ENCODE results near the gene SLC34A2.
"Not testable (repeated sequence)": the region's sequence is repeated elsewhere in the genome, so short reads cannot be mapped to it uniquely, and the experiment has no call there.

SLC34A2 gene, protein sequence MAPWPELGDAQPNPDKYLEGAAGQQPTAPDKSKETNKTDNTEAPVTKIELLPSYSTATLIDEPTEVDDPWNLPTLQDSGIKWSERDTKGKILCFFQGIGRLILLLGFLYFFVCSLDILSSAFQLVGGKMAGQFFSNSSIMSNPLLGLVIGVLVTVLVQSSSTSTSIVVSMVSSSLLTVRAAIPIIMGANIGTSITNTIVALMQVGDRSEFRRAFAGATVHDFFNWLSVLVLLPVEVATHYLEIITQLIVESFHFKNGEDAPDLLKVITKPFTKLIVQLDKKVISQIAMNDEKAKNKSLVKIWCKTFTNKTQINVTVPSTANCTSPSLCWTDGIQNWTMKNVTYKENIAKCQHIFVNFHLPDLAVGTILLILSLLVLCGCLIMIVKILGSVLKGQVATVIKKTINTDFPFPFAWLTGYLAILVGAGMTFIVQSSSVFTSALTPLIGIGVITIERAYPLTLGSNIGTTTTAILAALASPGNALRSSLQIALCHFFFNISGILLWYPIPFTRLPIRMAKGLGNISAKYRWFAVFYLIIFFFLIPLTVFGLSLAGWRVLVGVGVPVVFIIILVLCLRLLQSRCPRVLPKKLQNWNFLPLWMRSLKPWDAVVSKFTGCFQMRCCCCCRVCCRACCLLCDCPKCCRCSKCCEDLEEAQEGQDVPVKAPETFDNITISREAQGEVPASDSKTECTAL

DNA sequence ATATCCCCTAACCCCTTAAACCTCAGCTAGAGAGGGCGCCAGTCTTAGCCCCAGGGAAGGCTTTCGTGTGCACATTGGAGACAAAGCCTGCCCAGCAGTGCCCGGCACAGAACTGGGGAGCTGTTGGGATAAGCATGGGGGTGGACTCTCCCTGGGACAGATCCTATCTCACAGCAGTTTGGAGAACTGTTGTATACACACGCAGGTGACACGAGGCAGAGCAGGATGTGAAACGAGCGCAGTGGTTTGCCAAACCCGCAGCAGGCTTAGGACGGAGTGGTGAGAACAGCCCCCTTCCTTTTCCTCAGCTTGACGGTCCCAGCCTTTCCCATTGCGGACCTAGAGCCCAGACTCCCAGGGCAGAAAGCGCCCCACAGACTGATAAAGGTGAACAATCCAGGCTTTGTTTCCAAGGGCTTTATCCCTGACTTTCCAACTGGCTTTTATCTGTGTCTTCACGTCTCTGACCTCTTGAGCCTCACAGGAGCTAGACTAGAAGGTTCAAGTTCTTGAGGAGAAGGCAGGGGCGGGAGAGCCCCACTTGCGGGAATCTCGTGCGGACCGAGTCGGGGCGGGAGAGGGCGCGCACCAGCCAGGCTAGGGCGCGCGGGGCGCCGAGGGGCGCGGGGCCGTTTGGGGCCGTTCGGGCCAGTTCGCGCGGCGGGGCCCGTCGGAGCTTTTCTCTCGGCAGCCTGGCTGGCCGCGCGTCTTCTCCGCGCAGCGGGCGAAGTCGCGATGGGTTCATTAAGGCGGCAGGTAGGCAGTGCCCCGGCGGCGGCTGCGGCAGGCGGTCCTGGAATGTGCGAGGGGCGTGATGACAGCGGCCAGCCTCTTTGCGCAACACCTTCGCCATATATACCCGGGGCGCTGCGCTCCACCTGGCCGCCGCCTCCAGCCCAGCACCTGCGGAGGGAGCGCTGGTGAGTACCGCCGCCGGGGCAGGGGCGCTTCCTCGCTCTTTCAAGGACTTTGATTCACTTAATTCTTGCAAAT lies at the start of gene SLC34A2:
Gene SLC34A2 (plus strand): TSS at position 881 of the 993 bp plus-strand sequence. CDS start 6,650 bp downstream, outside the sequence.
- Mint-ChIP-seq H3K36me3 (no peaks in the 10 kb centered on the region), H3K27ac (no peak within 1 kb of the TSS), H3K4me1 (peaks cover 11% of the 10 kb centered on the region), H3K9me3 (no peaks in the 10 kb centered on the region), H3K4me3 (no peak within 1 kb of the TSS), H3K27me3 (peaks cover 49% of the 10 kb centered on the region)
- DNase-seq, result no peak
- CTCF ChIA-PET, result no interaction called here

DNA sequence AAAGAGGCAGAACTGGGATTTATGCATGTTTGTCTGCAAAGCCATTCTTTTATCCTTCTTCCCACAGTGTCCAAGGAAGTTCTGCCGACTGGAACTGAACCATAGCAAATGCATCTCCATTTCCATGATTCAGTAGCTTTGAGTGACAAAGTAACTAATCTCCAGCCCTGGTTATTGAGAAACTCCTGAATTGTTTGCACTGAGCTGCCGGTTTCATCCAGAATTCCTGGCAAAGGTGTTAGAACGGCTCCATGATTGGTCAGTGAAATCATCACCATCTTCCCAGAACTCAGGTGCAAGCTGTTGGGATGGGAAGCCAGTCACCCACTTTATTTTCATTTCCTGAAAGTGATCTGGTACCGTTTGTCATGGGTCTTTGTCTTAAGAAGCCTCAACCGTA lies 47.0 kb upstream of the SLC34A2 start:
- CTCF ChIA-PET, result no interaction called here
- no peaks in the 10 kb centered on the region for H3K27me3 Mint-ChIP-seq
- no peaks in the 10 kb centered on the region for H3K4me1 Mint-ChIP-seq

DNA sequence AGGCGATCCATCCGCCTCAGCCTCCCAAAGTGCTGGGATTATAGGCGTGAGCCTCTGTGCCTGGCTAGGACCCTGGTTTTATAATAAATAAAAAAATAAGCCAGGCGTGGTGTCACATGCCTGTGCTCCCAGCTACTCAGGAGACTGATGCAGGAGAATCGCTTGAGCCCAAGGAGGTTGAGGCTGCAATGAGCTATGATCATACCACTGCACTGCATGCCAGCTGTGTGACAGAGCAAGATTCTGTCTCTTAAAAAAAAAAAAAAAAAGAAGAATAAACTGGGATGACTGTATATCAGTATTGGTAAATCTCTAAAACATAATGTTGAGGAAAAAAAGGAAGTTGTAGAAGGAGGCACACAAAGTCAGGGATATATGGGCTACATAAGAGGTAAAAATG lies 45.7 kb upstream of the SLC34A2 start:
- CTCF ChIA-PET, result no interaction called here
- DNase-seq, result no peak
- Mint-ChIP-seq H3K36me3 (no peaks in the 10 kb centered on the region), H3K27ac (no peak overlapping the region), H3K27me3 (no peaks in the 10 kb centered on the region), H3K9me3 (no peaks in the 10 kb centered on the region), H3K4me1 (no peaks in the 10 kb centered on the region), H3K4me3 (no peak overlapping the region)

More for the DNA sequence above, 47.0 kb upstream of the SLC34A2 start:
- Mint-ChIP-seq H3K36me3 (no peaks in the 10 kb centered on the region), H3K27ac (no peak overlapping the region), H3K9me3 (no peaks in the 10 kb centered on the region), H3K4me3 (no peak overlapping the region)
- DNase-seq, result no peak

DNA sequence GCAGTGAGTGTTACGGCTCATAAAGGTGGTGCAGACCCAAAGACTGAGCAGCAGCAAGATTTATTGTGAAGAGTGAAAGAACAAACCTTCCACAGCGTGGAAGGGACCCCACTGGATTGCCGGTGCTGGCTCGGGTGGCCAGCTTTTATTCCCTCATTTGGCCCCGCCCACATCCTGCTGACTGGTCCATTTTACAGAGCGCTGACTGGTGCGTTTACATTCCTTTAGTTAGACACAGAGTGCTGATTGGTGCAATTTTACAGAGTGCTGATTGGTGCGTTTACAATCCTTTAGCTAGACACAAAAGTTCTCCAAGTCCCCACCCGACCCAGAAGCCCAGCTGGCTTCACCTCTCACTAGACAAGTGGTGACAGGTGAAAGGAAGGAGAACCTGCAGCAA lies 42.0 kb upstream of the SLC34A2 start:
- H3K9me3 Mint-ChIP-seq, H3K4me1 Mint-ChIP-seq, DNase-seq, H3K27ac Mint-ChIP-seq, H3K36me3 Mint-ChIP-seq, H3K4me3 Mint-ChIP-seq, H3K27me3 Mint-ChIP-seq, CTCF ChIA-PET: not testable (repeated sequence)

DNA sequence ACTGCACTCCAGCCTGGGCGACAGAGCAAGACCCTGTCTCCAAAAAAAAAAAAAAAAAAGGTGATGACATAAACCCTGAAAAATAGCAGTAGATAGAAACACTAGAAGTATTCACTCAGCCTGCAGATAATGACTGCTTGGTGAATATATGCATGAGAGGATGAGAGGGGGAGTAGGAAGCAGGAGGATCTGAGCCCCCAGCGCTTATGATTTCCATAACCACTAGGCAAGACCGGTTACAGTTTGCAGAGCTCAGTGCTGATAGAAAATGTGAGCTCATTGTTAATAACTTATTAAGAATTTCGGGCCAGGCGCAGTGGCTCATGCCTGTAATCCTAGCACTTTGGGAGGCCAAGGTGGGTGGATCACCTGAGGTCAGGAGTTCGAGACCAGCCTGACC lies 40.8 kb upstream of the SLC34A2 start:
- CTCF ChIA-PET, result no interaction called here
- Mint-ChIP-seq H3K4me1 (no peaks in the 10 kb centered on the region), H3K36me3 (no peaks in the 10 kb centered on the region), H3K9me3 (no peaks in the 10 kb centered on the region), H3K27me3 (no peaks in the 10 kb centered on the region), H3K4me3 (no peak overlapping the region), H3K27ac (no peak overlapping the region)
- no peak for DNase-seq

DNA sequence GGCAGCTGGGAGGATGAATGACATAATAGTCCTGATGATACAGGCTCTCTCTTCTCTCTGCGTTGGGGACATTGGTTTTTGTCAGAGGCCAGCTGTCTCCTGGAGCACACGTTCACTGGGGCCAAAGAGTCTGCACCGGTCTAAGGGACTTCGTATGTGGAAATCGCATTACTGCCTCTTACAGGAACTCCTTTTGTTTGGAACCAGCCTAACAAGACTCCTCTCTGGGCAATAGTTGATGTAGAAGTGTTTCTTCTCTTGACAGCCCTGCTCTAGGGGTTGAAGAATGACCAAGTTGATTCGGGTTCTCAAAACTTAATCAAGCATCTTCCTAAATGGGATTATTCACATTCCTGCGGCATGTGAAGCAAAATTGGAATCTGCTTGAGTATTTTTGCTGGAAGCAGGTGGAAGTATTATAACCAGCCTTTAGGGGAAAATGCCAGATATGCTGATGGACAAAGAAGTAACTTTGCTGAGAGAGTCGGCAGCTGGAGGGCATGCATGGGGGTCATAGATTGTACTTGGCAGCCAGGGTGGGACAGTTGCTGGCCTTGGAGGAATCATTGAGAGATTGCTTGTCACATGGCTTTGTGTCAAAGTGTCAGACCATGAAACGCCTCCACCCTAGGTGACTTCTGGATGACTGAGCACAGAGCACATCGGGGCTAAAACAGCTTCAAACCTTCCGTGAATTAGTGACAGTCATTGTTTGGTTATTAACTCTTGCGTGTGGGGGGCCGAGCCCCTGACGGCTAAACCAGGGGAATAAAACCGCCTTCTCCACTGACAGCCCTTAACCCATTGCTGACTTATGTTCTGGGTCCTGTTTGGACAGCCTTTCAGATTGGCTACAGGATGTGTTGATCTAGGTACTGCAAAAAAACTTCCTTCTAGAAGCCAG lies 34.4 kb upstream of the SLC34A2 start:
- no peak overlapping the region for H3K4me3 Mint-ChIP-seq
- H3K27ac Mint-ChIP-seq, result no peak overlapping the region
- peaks cover 13% of the 10 kb centered on the region for H3K27me3 Mint-ChIP-seq
- DNase-seq, result no peak
- no peaks in the 10 kb centered on the region for H3K9me3 Mint-ChIP-seq
- peaks cover 4% of the 10 kb centered on the region for H3K4me1 Mint-ChIP-seq
- H3K36me3 Mint-ChIP-seq, result no peaks in the 10 kb centered on the region
- CTCF ChIA-PET, result no interaction called here

DNA sequence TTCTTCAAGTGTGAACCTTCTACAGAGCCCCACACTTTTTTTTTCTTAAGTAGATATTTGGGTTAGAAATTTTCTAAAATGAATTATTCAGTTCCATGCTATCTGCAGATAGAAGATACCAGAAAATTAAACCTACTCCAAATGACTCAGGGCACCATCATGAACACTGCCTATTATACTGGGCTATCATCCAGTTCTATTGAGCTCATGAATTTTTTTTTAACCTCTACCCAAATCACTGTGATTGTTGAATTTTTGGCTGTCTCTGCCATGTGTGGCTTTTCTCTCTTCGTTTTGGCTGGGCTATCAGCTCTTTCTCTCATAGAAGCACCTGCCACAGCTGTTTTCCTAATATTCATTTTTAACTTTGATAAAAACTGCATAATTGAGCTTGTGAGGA lies 31.0 kb upstream of the SLC34A2 start:
- no peak overlapping the region for H3K4me3 Mint-ChIP-seq
- no peaks in the 10 kb centered on the region for H3K36me3 Mint-ChIP-seq
- H3K27me3 Mint-ChIP-seq, result peaks cover 13% of the 10 kb centered on the region
- no peak for DNase-seq
- CTCF ChIA-PET, result interaction anchor here (1.2 kb wide), 1 partner anchor 185 kb away, joined by 3 read pairs; no protein-coding TSS in a partner anchor
- H3K4me1 Mint-ChIP-seq, result peaks cover 4% of the 10 kb centered on the region
- no peaks in the 10 kb centered on the region for H3K9me3 Mint-ChIP-seq
- H3K27ac Mint-ChIP-seq, result no peak overlapping the region

DNA sequence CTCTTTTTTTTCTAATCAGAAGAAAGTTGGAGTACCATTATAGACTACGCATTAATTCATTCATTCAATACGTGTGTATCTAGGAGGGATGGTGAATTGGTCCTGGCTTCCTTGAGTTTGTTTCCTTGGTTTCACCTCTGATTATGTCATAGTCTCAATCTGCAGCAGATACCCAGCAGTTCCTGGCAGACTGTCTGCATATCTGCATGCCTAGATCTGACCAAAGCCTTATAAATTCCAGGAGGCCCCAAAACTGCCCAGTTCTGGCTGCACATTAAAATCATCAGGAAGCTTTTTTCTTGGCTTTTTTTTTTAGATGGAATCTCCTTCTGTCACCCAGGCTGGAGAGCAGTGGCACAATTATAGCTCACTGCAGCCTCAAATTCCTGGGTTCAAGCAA lies 27.2 kb upstream of the SLC34A2 start:
- H3K4me3 Mint-ChIP-seq, result no peak overlapping the region
- no peaks in the 10 kb centered on the region for H3K36me3 Mint-ChIP-seq
- DNase-seq, result no peak
- CTCF ChIA-PET, result no interaction called here
- H3K4me1 Mint-ChIP-seq, result no peaks in the 10 kb centered on the region
- H3K27me3 Mint-ChIP-seq, result peaks cover 5% of the 10 kb centered on the region
- no peaks in the 10 kb centered on the region for H3K9me3 Mint-ChIP-seq
- no peak overlapping the region for H3K27ac Mint-ChIP-seq

DNA sequence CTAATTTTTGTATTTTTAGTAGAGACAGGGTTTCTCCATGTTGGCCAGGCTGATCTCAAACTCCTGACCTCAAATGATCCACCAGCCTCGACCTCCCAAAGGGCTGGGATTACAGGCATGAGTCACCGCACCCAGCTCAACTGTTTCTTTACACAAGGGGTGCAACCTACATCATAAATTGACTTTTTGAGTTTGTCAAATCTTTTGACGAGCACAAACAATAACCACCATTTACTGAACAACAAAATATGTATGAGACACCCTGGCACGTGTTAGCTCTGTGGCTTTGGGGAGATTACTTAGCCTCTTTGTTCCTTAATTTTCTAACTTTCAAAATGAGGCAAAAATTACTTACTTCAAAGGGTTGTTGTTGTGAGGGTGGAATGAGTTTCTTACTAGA lies 23.5 kb upstream of the SLC34A2 start:
- Mint-ChIP-seq H3K4me3 (no peak overlapping the region), H3K4me1 (no peaks in the 10 kb centered on the region), H3K27me3 (peaks cover 5% of the 10 kb centered on the region), H3K27ac (no peak overlapping the region), H3K9me3 (no peaks in the 10 kb centered on the region), H3K36me3 (no peaks in the 10 kb centered on the region)
- CTCF ChIA-PET, result no interaction called here
- no peak for DNase-seq

DNA sequence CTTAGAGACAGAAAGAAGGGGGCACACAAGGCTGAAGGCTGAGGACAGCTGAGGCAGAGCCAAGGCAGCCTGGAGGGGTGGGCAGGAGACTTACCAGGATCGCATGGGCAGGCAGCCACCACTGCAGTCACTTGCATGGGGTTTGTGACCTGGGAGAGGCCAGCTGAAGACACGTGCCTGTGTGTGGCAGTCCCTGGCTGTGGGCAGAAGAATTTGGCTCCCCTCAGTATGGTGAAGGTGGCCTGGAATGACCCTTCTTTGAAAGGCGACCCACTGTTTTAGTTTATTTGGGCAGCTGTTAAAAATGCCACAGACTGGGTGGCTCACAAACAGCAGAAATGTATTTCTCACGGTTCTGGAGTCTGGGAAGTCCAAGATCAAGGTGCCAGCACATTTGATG lies 22.1 kb upstream of the SLC34A2 start:
- Mint-ChIP-seq H3K4me1 (no peaks in the 10 kb centered on the region), H3K27me3 (peaks cover 5% of the 10 kb centered on the region), H3K36me3 (no peaks in the 10 kb centered on the region), H3K9me3 (no peaks in the 10 kb centered on the region), H3K4me3 (no peak overlapping the region), H3K27ac (no peak overlapping the region)
- CTCF ChIA-PET, result no interaction called here
- no peak for DNase-seq

DNA sequence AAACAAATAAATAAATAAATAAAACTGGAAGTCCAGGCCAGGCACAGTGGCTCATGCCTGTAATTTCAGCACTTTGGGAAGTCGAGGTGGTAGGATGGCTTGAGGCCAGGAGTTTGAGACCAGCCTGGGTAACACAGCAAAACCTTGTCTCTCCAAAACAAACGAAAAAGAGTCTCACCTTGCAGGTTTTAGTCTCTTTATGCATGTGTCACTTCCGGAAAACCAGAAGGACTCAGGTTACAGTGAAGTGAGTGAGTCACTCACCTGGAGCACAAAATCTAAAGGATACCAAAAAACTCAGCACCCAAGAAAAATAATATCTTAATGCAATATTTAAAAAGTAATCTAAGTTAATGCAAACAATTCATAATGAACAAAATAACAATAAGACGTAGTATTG lies 20.1 kb upstream of the SLC34A2 start:
- Mint-ChIP-seq H3K36me3 (no peaks in the 10 kb centered on the region), H3K4me3 (no peak overlapping the region)
- DNase-seq, result no peak

DNA sequence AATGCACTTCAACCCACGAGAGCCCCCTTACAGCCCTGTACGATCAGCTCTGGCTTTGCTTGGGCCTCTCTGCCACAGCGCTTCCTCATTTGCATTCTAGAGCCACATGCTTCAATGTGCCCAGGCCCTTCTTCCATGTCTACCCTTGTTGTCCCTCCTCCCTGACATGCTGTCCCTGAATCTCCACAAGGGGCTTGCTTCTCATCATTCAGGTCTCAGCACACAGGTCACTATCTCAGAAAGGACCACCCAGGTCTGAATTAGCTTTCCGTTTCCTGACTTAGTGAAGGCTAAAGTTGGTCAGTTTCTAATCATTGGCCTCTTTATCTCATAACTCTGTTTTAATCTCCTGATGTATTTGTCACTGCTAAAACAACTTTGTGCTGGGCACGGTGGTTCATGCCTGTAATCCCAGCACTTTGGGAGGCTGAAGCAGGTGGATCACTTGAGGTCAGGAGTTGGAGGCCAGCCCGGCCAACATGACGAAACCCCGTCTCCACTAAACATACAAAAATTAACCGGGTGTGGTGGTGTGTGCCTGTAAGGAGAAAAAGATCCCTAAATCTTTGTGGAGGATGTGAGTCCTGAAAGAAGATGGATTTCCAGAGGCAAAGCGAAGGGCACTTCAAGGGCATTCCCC lies 17.9 kb upstream of the SLC34A2 start:
- CTCF ChIA-PET, result no interaction called here
- Mint-ChIP-seq H3K27me3 (peaks cover 3% of the 10 kb centered on the region), H3K9me3 (no peaks in the 10 kb centered on the region), H3K4me1 (no peaks in the 10 kb centered on the region), H3K27ac (no peak overlapping the region), H3K4me3 (no peak overlapping the region), H3K36me3 (no peaks in the 10 kb centered on the region)
- DNase-seq, result no peak

More for the DNA sequence above, 20.1 kb upstream of the SLC34A2 start:
- peaks cover 5% of the 10 kb centered on the region for H3K27me3 Mint-ChIP-seq
- no peak overlapping the region for H3K27ac Mint-ChIP-seq
- no peaks in the 10 kb centered on the region for H3K4me1 Mint-ChIP-seq
- no peaks in the 10 kb centered on the region for H3K9me3 Mint-ChIP-seq
- CTCF ChIA-PET, result no interaction called here

DNA sequence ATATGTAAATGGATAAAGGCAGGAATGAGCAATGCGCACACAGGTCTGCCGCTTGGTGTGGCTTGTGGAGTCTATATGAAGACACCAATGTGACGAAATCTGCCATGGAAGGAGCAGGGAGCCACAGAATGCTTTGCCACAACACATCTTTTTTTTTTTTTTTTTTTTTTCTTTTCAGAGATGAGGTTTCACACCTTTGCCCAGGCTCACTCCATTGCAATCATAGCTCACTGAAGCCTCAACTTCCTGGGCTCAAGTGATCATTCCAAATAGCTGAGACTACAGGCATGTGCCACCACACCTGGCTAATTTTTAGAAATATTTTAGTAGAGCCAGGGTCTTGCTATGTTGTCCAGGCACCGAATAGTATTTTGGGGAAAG lies 17.4 kb upstream of the SLC34A2 start:
- CTCF ChIA-PET, result no interaction called here
- H3K27ac Mint-ChIP-seq, result no peak overlapping the region

More for the DNA sequence above, 17.4 kb upstream of the SLC34A2 start:
- Mint-ChIP-seq H3K4me1 (no peaks in the 10 kb centered on the region), H3K36me3 (no peaks in the 10 kb centered on the region), H3K4me3 (no peak overlapping the region), H3K27me3 (peaks cover 3% of the 10 kb centered on the region), H3K9me3 (no peaks in the 10 kb centered on the region)
- DNase-seq, result no peak

All from activated naive CD4-positive, alpha-beta T cell treated with anti-CD3 and anti-CD28 coated beads, Interleukin-2, amount 10 ng/mL, durations not matched to agents 7 days and 5 days (primary cell).